ENCODE measurements around the gene KSR2. TPM values are rescaled to one million over a fixed set of nuclear protein-coding genes. Genes with fewer than 3 reads are reported as not detected.

KSR2 gene
- total RNA-seq, 3 donors from 2014 or later: 0.05 to 0.08 (median 0.05) TPM

- DNase-seq (no peak), ATAC-seq (no peak)
- no peak overlapping the region for H3K4me3 Mint-ChIP-seq
- H3K4me1 Mint-ChIP-seq (ENCODE audit: low read depth): no peaks in the 10 kb centered on the region
- H3K9me3 Mint-ChIP-seq: no peaks in the 10 kb centered on the region
- no peaks in the 10 kb centered on the region for H3K36me3 Mint-ChIP-seq (ENCODE audit: insufficient read depth)
- no peaks in the 10 kb centered on the region for H3K27me3 Mint-ChIP-seq (ENCODE audit: low read depth)
Measured at GRCh38 chr12:117523971-117524370, 444.8 kb downstream of the KSR2 start.

GRCh38 chr12:117522559-117522958 lies 446.2 kb downstream of the KSR2 start:
- ATAC-seq (no peak), DNase-seq (no peak)
- Mint-ChIP-seq H3K36me3 (ENCODE audit: insufficient read depth) (no peaks in the 10 kb centered on the region), H3K9me3 (no peaks in the 10 kb centered on the region), H3K4me3 (no peak overlapping the region), H3K27me3 (ENCODE audit: low read depth) (no peaks in the 10 kb centered on the region), H3K4me1 (ENCODE audit: low read depth) (no peaks in the 10 kb centered on the region)

GRCh38 chr12:117521867-117522266 lies 446.9 kb downstream of the KSR2 start:
- H3K36me3 Mint-ChIP-seq (ENCODE audit: insufficient read depth): no peaks in the 10 kb centered on the region
- H3K9me3 Mint-ChIP-seq: peaks cover 3% of the 10 kb centered on the region
- H3K4me1 Mint-ChIP-seq (ENCODE audit: low read depth): no peaks in the 10 kb centered on the region
- H3K4me3 Mint-ChIP-seq: no peak overlapping the region
- H3K27me3 Mint-ChIP-seq (ENCODE audit: low read depth): no peaks in the 10 kb centered on the region
- no peak for DNase-seq
- no peak for ATAC-seq

- Mint-ChIP-seq H3K4me3 (no peak overlapping the region), H3K4me1 (ENCODE audit: low read depth) (no peaks in the 10 kb centered on the region), H3K36me3 (ENCODE audit: insufficient read depth) (no peaks in the 10 kb centered on the region), H3K27me3 (ENCODE audit: low read depth) (no peaks in the 10 kb centered on the region), H3K9me3 (peaks cover 3% of the 10 kb centered on the region)
- no peak for ATAC-seq
- no peak for DNase-seq
Measured at GRCh38 chr12:117521346-117521745, 447.4 kb downstream of the KSR2 start.

GRCh38 chr12:117518594-117519270 lies 450.1 kb downstream of the KSR2 start:
- no peak overlapping the region for H3K4me3 Mint-ChIP-seq
- no peak for DNase-seq
- no peaks in the 10 kb centered on the region for H3K27me3 Mint-ChIP-seq (ENCODE audit: low read depth)
- no peaks in the 10 kb centered on the region for H3K4me1 Mint-ChIP-seq (ENCODE audit: low read depth)
- peaks cover 3% of the 10 kb centered on the region for H3K9me3 Mint-ChIP-seq
- H3K36me3 Mint-ChIP-seq (ENCODE audit: insufficient read depth): no peaks in the 10 kb centered on the region
- ATAC-seq: no peak

GRCh38 chr12:117517219-117517739 lies 451.5 kb downstream of the KSR2 start:
- H3K4me3 Mint-ChIP-seq: no peak overlapping the region
- no peak for ATAC-seq

GRCh38 chr12:117516034-117516433 lies 452.8 kb downstream of the KSR2 start:
- peaks cover 3% of the 10 kb centered on the region for H3K9me3 Mint-ChIP-seq
- no peak overlapping the region for H3K4me3 Mint-ChIP-seq
- no peaks in the 10 kb centered on the region for H3K4me1 Mint-ChIP-seq (ENCODE audit: low read depth)
- DNase-seq (no peak), ATAC-seq (no peak)
- no peaks in the 10 kb centered on the region for H3K36me3 Mint-ChIP-seq (ENCODE audit: insufficient read depth)
- H3K27me3 Mint-ChIP-seq (ENCODE audit: low read depth): no peaks in the 10 kb centered on the region

More at GRCh38 chr12:117517219-117517739, 451.5 kb downstream of the KSR2 start:
- no peak for DNase-seq
- no peaks in the 10 kb centered on the region for H3K36me3 Mint-ChIP-seq (ENCODE audit: insufficient read depth)
- H3K9me3 Mint-ChIP-seq: peaks cover 3% of the 10 kb centered on the region
- H3K4me1 Mint-ChIP-seq (ENCODE audit: low read depth): no peaks in the 10 kb centered on the region
- no peaks in the 10 kb centered on the region for H3K27me3 Mint-ChIP-seq (ENCODE audit: low read depth)

GRCh38 chr12:117514016-117514415 lies 454.8 kb downstream of the KSR2 start:
- Mint-ChIP-seq H3K27me3 (ENCODE audit: low read depth) (no peaks in the 10 kb centered on the region), H3K4me1 (ENCODE audit: low read depth) (no peaks in the 10 kb centered on the region), H3K36me3 (ENCODE audit: insufficient read depth) (no peaks in the 10 kb centered on the region), H3K4me3 (no peak overlapping the region), H3K9me3 (peaks cover 3% of the 10 kb centered on the region)
- DNase-seq: no peak
- ATAC-seq: no peak

- no peaks in the 10 kb centered on the region for H3K4me1 Mint-ChIP-seq (ENCODE audit: low read depth)
- DNase-seq (no peak), ATAC-seq (no peak)
- peaks cover 3% of the 10 kb centered on the region for H3K9me3 Mint-ChIP-seq
- no peaks in the 10 kb centered on the region for H3K36me3 Mint-ChIP-seq (ENCODE audit: insufficient read depth)
- H3K27me3 Mint-ChIP-seq (ENCODE audit: low read depth): no peaks in the 10 kb centered on the region
- H3K4me3 Mint-ChIP-seq: no peak overlapping the region
Measured at GRCh38 chr12:117513353-117513752, 455.4 kb downstream of the KSR2 start.

GRCh38 chr12:117508468-117508867 lies 460.3 kb downstream of the KSR2 start:
- H3K36me3 Mint-ChIP-seq (ENCODE audit: insufficient read depth): no peaks in the 10 kb centered on the region

GRCh38 chr12:117507548-117507947 lies 461.2 kb downstream of the KSR2 start:
- no peaks in the 10 kb centered on the region for H3K4me1 Mint-ChIP-seq (ENCODE audit: low read depth)
- no peak for ATAC-seq
- no peak for DNase-seq
- H3K27me3 Mint-ChIP-seq (ENCODE audit: low read depth): no peaks in the 10 kb centered on the region
- peaks cover 5% of the 10 kb centered on the region for H3K9me3 Mint-ChIP-seq
- H3K36me3 Mint-ChIP-seq (ENCODE audit: insufficient read depth): no peaks in the 10 kb centered on the region
- H3K4me3 Mint-ChIP-seq: no peak overlapping the region

More at GRCh38 chr12:117508468-117508867, 460.3 kb downstream of the KSR2 start:
- no peaks in the 10 kb centered on the region for H3K27me3 Mint-ChIP-seq (ENCODE audit: low read depth)
- ATAC-seq: no peak
- H3K4me1 Mint-ChIP-seq (ENCODE audit: low read depth): no peaks in the 10 kb centered on the region
- H3K9me3 Mint-ChIP-seq: peaks cover 5% of the 10 kb centered on the region
- DNase-seq: no peak
- no peak overlapping the region for H3K4me3 Mint-ChIP-seq

GRCh38 chr12:117506333-117506732 lies 462.5 kb downstream of the KSR2 start:
- peaks cover 5% of the 10 kb centered on the region for H3K9me3 Mint-ChIP-seq
- ATAC-seq (no peak), DNase-seq (no peak)
- H3K36me3 Mint-ChIP-seq (ENCODE audit: insufficient read depth): no peaks in the 10 kb centered on the region
- H3K4me3 Mint-ChIP-seq: no peak overlapping the region
- H3K27me3 Mint-ChIP-seq (ENCODE audit: low read depth): no peaks in the 10 kb centered on the region
- H3K4me1 Mint-ChIP-seq (ENCODE audit: low read depth): no peaks in the 10 kb centered on the region

GRCh38 chr12:117502633-117503032 lies 466.2 kb downstream of the KSR2 start:
- H3K9me3 Mint-ChIP-seq: peaks cover 5% of the 10 kb centered on the region
- ATAC-seq: no peak
- H3K27me3 Mint-ChIP-seq (ENCODE audit: low read depth): no peaks in the 10 kb centered on the region
- no peak for DNase-seq
- H3K4me1 Mint-ChIP-seq (ENCODE audit: low read depth): no peaks in the 10 kb centered on the region
- no peaks in the 10 kb centered on the region for H3K36me3 Mint-ChIP-seq (ENCODE audit: insufficient read depth)
- no peak overlapping the region for H3K4me3 Mint-ChIP-seq

GRCh38 chr12:117502233-117502632 lies 466.6 kb downstream of the KSR2 start:
- ATAC-seq (no peak), DNase-seq (no peak)
- Mint-ChIP-seq H3K4me3 (no peak overlapping the region), H3K4me1 (ENCODE audit: low read depth) (no peaks in the 10 kb centered on the region), H3K9me3 (peaks cover 5% of the 10 kb centered on the region), H3K36me3 (ENCODE audit: insufficient read depth) (no peaks in the 10 kb centered on the region), H3K27me3 (ENCODE audit: low read depth) (no peaks in the 10 kb centered on the region)

- Mint-ChIP-seq H3K4me3 (no peak overlapping the region), H3K27me3 (ENCODE audit: low read depth) (no peaks in the 10 kb centered on the region), H3K36me3 (ENCODE audit: insufficient read depth) (no peaks in the 10 kb centered on the region), H3K9me3 (peaks cover 5% of the 10 kb centered on the region), H3K4me1 (ENCODE audit: low read depth) (no peaks in the 10 kb centered on the region)
- DNase-seq (no peak), ATAC-seq (no peak)
Measured at GRCh38 chr12:117501076-117501869, 467.5 kb downstream of the KSR2 start.
